IMR-90 (cell line): ENCODE measurements around the gene HSD3B2. TPM values are rescaled to one million over a fixed set of nuclear protein-coding genes. Genes with fewer than 3 reads are reported as not detected.

Source experiments
- ATAC-seq: fragments of 200-7000 bp; cut with Tn5 transposase; 2 replicates; pipeline ENCODE4 v1.9.1; 2020; ENCODE audit warnings: low read depth, mild to moderate bottlenecking, moderate library complexity
- BruUV-seq: library from RNA; stranded (reverse); fragments of 400-500 nt; replicated peaks from 2 replicates; lab custom pipeline; 2021; lab: Mats Ljungman, UMichigan
- CTCF ChIA-PET: fragments of 300-600 bp; formaldehyde crosslinking; extraction: SDS; loops from one replicate; lab custom pipeline; 2021; ENCODE audit warnings: antibody characterized with exemption; lab: Yijun Ruan, JAX
- POLR2A ChIA-PET: fragments of 300-600 bp; sonication (Branson Sonifier 250); formaldehyde crosslinking; loops from one replicate; lab custom pipeline; 2022; ENCODE audit warnings: antibody characterized with exemption; ENCODE audit not compliant: unreplicated experiment; lab: Charles Lee
- DNase-seq: peaks from one replicate; pipeline ENCODE4 v3.0.0; 2013
- H2AFZ ChIP-seq: replicated peaks from 2 replicates; pipeline ENCODE3; 2013; ENCODE audit warnings: low read length, mild to moderate bottlenecking; ENCODE audit not compliant: poor library complexity
- H2AK5ac ChIP-seq: 2 replicates; pipeline ENCODE4 v1.6.1; 2013; ENCODE audit warnings: low read depth, low read length, inconsistent platforms
- H2AK9ac ChIP-seq: replicated peaks from 2 replicates; pipeline ENCODE3; 2013; ENCODE audit warnings: mild to moderate bottlenecking, low read depth, low read length, moderate library complexity; ENCODE audit not compliant: poor library complexity
- H2BK120ac ChIP-seq: 2 replicates; pipeline ENCODE4 v1.6.1; 2013; ENCODE audit warnings: low read depth, low read length, inconsistent platforms
- H2BK15ac ChIP-seq: 3 replicates; pipeline ENCODE4 v1.6.1; 2013; ENCODE audit warnings: low read depth, low read length, inconsistent platforms
- H2BK20ac ChIP-seq: 2 replicates; pipeline ENCODE4 v1.6.1; 2013; ENCODE audit warnings: low read depth, mild to moderate bottlenecking, inconsistent platforms, low read length, moderate library complexity
- H2BK5ac ChIP-seq: 2 replicates; pipeline ENCODE4 v1.6.1; 2013; ENCODE audit warnings: mild to moderate bottlenecking, low read depth, low read length, inconsistent platforms; ENCODE audit not compliant: poor library complexity, severe bottlenecking
- H3K14ac ChIP-seq: replicated peaks from 2 replicates; pipeline ENCODE4 v1.6.1; 2013; ENCODE audit warnings: low read depth, low read length, inconsistent platforms
- H3K18ac ChIP-seq: 2 replicates; pipeline ENCODE4 v1.6.1; 2013; ENCODE audit warnings: low read depth, low read length, control low read depth
- H3K23ac ChIP-seq: 2 replicates; pipeline ENCODE4 v1.6.1; 2013; ENCODE audit warnings: low read depth, low read length, inconsistent platforms
- H3K27ac ChIP-seq: 2 replicates; pipeline ENCODE4 v1.5.1; 2013; ENCODE audit warnings: mild to moderate bottlenecking, control low read depth, low read length; ENCODE audit not compliant: insufficient read depth
- H3K27me3 ChIP-seq: 2 replicates; pipeline ENCODE4 v1.6.1; 2013; ENCODE audit warnings: low read length; ENCODE audit not compliant: control insufficient read depth, insufficient read depth
- H3K36me3 ChIP-seq: 2 replicates; pipeline ENCODE4 v1.6.1; 2013; ENCODE audit warnings: low read length, mixed read lengths; ENCODE audit not compliant: control insufficient read depth, insufficient read depth
- H3K4ac ChIP-seq: 2 replicates; pipeline ENCODE4 v1.6.1; 2013; ENCODE audit warnings: low read depth, low read length, inconsistent platforms
- H3K4me1 ChIP-seq: 2 replicates; pipeline ENCODE4 v1.6.1; 2013; ENCODE audit warnings: low read length, mixed read lengths; ENCODE audit not compliant: control insufficient read depth, insufficient read depth
- H3K4me2 ChIP-seq: 2 replicates; pipeline ENCODE4 v1.6.1; 2013; ENCODE audit warnings: low read depth, mild to moderate bottlenecking, control low read depth, low read length, moderate library complexity
- H3K4me3 ChIP-seq: 2 replicates; pipeline ENCODE4 v1.5.1; 2013; ENCODE audit warnings: low read depth, mild to moderate bottlenecking, control low read depth, low read length, moderate library complexity; ENCODE audit not compliant: insufficient read depth
- H3K56ac ChIP-seq: 2 replicates; pipeline ENCODE4 v1.6.1; 2013; ENCODE audit warnings: low read length, inconsistent platforms; ENCODE audit not compliant: insufficient read depth; ENCODE audit errors: extremely low read depth
- H3K79me1 ChIP-seq, 2 experiments: 2 replicates each; pipeline ENCODE4 v1.6.1; 2013; ENCODE audit warnings: low read length in 2 of 2, inconsistent platforms in 1 of 2, low read depth in 1 of 2
- H3K9ac ChIP-seq: 2 replicates; pipeline ENCODE4 v1.6.1; 2013; ENCODE audit warnings: low read depth, low read length, control low read depth
- H3K9me1 ChIP-seq: 2 replicates; pipeline ENCODE4 v1.6.1; 2013; ENCODE audit warnings: low read length, inconsistent platforms; ENCODE audit not compliant: insufficient read depth
- H3K9me3 ChIP-seq: 2 replicates; pipeline ENCODE4 v1.6.1; 2013; ENCODE audit warnings: low read length; ENCODE audit not compliant: control insufficient read depth, insufficient read depth
- H4K20me1 ChIP-seq: 2 replicates; pipeline ENCODE4 v1.6.1; 2013; ENCODE audit warnings: low read length, inconsistent platforms; ENCODE audit not compliant: insufficient read depth
- H4K5ac ChIP-seq: 2 replicates; pipeline ENCODE4 v1.6.1; 2013; ENCODE audit warnings: mild to moderate bottlenecking, low read depth, low read length, control low read depth
- H4K8ac ChIP-seq, 2 experiments: 2 replicates each; pipeline ENCODE4 v1.6.1; 2013; ENCODE audit warnings: low read depth in 2 of 2, low read length in 2 of 2, control low read depth in 1 of 2, inconsistent platforms in 1 of 2
- H4K91ac ChIP-seq: 2 replicates; pipeline ENCODE4 v1.6.1; 2013; ENCODE audit warnings: low read depth, low read length, inconsistent platforms; ENCODE audit not compliant: insufficient read depth
- BHLHE40 ChIP-seq: fragments of 150-350 bp; IDR thresholded peaks from 2 replicates; pipeline ENCODE4 v1.6.1; 2016; ENCODE audit warnings: mild to moderate bottlenecking, low read depth, low read length
- CHD1 ChIP-seq: IDR thresholded peaks from 2 replicates; pipeline ENCODE4 v1.6.1; 2012; ENCODE audit warnings: low read depth, low read length, improper control_type of control experiment
- CTCF ChIP-seq: conservative IDR thresholded peaks from 2 replicates; pipeline ENCODE4 v1.5.1; 2012; ENCODE audit warnings: mild to moderate bottlenecking, low read depth, low read length, improper control_type of control experiment
- ELK1 ChIP-seq: fragments of 150-350 bp; IDR thresholded peaks from 2 replicates; pipeline ENCODE4 v1.6.1; 2016; ENCODE audit warnings: low read depth, mild to moderate bottlenecking, low read length, moderate library complexity, borderline replicate concordance
- FOS ChIP-seq: fragments of 150-350 bp; IDR thresholded peaks from 2 replicates; pipeline ENCODE4 v1.6.1; 2016; ENCODE audit warnings: low read depth, low read length
- NFE2L2 ChIP-seq: fragments of 150-350 bp; IDR thresholded peaks from 2 replicates; pipeline ENCODE4 v1.6.1; 2016; ENCODE audit warnings: low read depth, mild to moderate bottlenecking, low read length
- RAD21 ChIP-seq: IDR thresholded peaks from 2 replicates; pipeline ENCODE4 v1.6.1; 2012; ENCODE audit warnings: low read length, improper control_type of control experiment
- RCOR1 ChIP-seq: IDR thresholded peaks from 2 replicates; pipeline ENCODE4 v1.6.1; 2012; ENCODE audit warnings: mild to moderate bottlenecking, low read length, improper control_type of control experiment; ENCODE audit not compliant: insufficient replicate concordance
- USF2 ChIP-seq: fragments of 150-350 bp; IDR thresholded peaks from 2 replicates; pipeline ENCODE4 v1.6.1; 2017; ENCODE audit warnings: mild to moderate bottlenecking, antibody characterized with exemption, low read length, low read depth
- WGBS, 2 experiments: methylation state at CpG; one replicate each; pipeline versions ENCODE4 v1.1.5 to v1.1.7; 2013; ENCODE audit warnings: missing lambda C conversion rate in 2 of 2; ENCODE audit not compliant: insufficient read length in 1 of 2; ENCODE audit errors: extremely low coverage in 2 of 2; 5-methylcytosine and 5-hydroxymethylcytosine counted together
- dilution Hi-C: fragments of 300-500 bp; cut with HindIII; formaldehyde crosslinking; loops from one replicate; pipeline ENCODE4 v1.14.3; 2018; ENCODE audit warnings: low sequenced_read_pairs; ENCODE audit not compliant: unreplicated experiment
- in situ Hi-C: fragments of 300-500 bp; cut with MboI; formaldehyde crosslinking; loops from 3 replicates; pipeline ENCODE4 v1.14.3; 2019; ENCODE audit warnings: low sequenced_read_pairs, inconsistent platforms, mixed read lengths
- intact Hi-C: fragments of 100-400 bp; cut with micrococcal nuclease; formaldehyde crosslinking; loops from 2 replicates; pipeline ENCODE4 v1.10.0; 2022
- polyA plus RNA-seq, 3 experiments: library from polyadenylated mRNA; depleted of rRNA; stranded (reverse); fragments of >200 nt; gene quantifications; 2 replicates each; pipeline ENCODE4 v1.2.3, GENCODE V29; 2012; ENCODE audit warnings: low replicate concordance in 1 of 3
- total RNA-seq: library from RNA; depleted of rRNA; stranded (reverse); fragments of >200 nt; gene quantifications from 2 replicates; pipeline ENCODE4 v1.2.3, GENCODE V29; 2012

HSD3B2 gene
- total and polyA plus RNA-seq, 2 of the 4 experiments (the other 2 are of a cell fraction): not detected

GRCh38 chr1:119384591-119384990 lies 30.4 kb upstream of the HSD3B2 start:
- H2AK9ac ChIP-seq: no peak overlapping the region
- no peak overlapping the region for H4K91ac ChIP-seq
- no peaks in the 10 kb centered on the region for H3K36me3 ChIP-seq
- no peak overlapping the region for H3K9ac ChIP-seq
- H2AFZ ChIP-seq: no peak overlapping the region
- dilution Hi-C loops (no loop called here), intact Hi-C loops (no loop called here), in situ Hi-C loops (no loop called here)
- H3K4me3 ChIP-seq: no peak overlapping the region
- no peak overlapping the region for H3K4me2 ChIP-seq
- H2BK5ac ChIP-seq: no peak overlapping the region
- no peak overlapping the region for H4K8ac ChIP-seq
- H3K18ac ChIP-seq: no peak overlapping the region
- H3K4me1 ChIP-seq: no peaks in the 10 kb centered on the region
- H4K5ac ChIP-seq: no peak overlapping the region
- 83% methylated on average over 2 of the region's 4 CpGs; no CpG with 5 or more reads in 1 of the 2 experiments for WGBS, 2 experiments
- no peak overlapping the region for H3K14ac ChIP-seq
- no peak overlapping the region for H3K4ac ChIP-seq
- no peak overlapping the region for H2BK15ac ChIP-seq
- no peak overlapping the region for H3K27ac ChIP-seq
- H3K23ac ChIP-seq: no peak overlapping the region
- no TSS peak for BruUV-seq
- no peak overlapping the region for H3K56ac ChIP-seq
- no peak overlapping the region for H2AK5ac ChIP-seq
- H2BK120ac ChIP-seq: no peak overlapping the region
- H3K79me1 ChIP-seq: no peaks in the 10 kb centered on the region
- H3K27me3 ChIP-seq: no peaks in the 10 kb centered on the region
- DNase-seq (no peak), ATAC-seq (no peak)
- TF ChIP-seq CHD1: no peak
- no peak for TF ChIP-seq USF2
- TF ChIP-seq CTCF: no peak
- no peak for TF ChIP-seq RAD21
- TF ChIP-seq FOS: no peak
- no peak for TF ChIP-seq NFE2L2
- no peak for TF ChIP-seq BHLHE40
- TF ChIP-seq RCOR1: no peak
- TF ChIP-seq ELK1: no peak
- ChIA-PET POLR2A (no interaction called here), CTCF (no interaction called here)
- no peaks in the 10 kb centered on the region for H3K9me3 ChIP-seq
- H2BK20ac ChIP-seq: no peak overlapping the region
- H3K9me1 ChIP-seq: peaks cover 2% of the 10 kb centered on the region; the same call in 1 of the 2 replicates
- H4K20me1 ChIP-seq: no peaks in the 10 kb centered on the region
